IPS DF 6.9 (cell line): ENCODE measurements around the gene MDN1.

ENCODE experiments used
- DNase-seq: peaks from one replicate; pipeline ENCODE4 v3.0.0-alpha.2; 2013; ENCODE audit warnings: low read depth, low spot score
- H3K27ac ChIP-seq: one replicate; pipeline ENCODE4 v1.5.1; 2013; ENCODE audit warnings: low read length, control low read depth
- H3K27me3 ChIP-seq: 2 replicates; pipeline ENCODE4 v1.6.1; 2013; ENCODE audit warnings: mild to moderate bottlenecking, low read length; ENCODE audit not compliant: control insufficient read depth, insufficient read depth
- H3K36me3 ChIP-seq: 2 replicates; pipeline ENCODE4 v1.6.1; 2013; ENCODE audit warnings: low read length; ENCODE audit not compliant: control insufficient read depth, insufficient read depth
- H3K4me1 ChIP-seq: 2 replicates; pipeline ENCODE4 v1.6.1; 2013; ENCODE audit warnings: low read length; ENCODE audit not compliant: control insufficient read depth, insufficient read depth
- H3K4me3 ChIP-seq: 2 replicates; pipeline ENCODE4 v1.5.1; 2013; ENCODE audit warnings: mild to moderate bottlenecking, low read length
- H3K9me3 ChIP-seq: 2 replicates; pipeline ENCODE4 v1.6.1; 2013; ENCODE audit warnings: low read length, inconsistent platforms; ENCODE audit not compliant: control insufficient read depth, insufficient read depth
- WGBS: extraction: QIAGEN DNeasy Blood & Tissue Kit; methylation state at CpG from one replicate; pipeline ENCODE4 v1.1.7; 2013; ENCODE audit warnings: mixed read lengths, missing lambda C conversion rate; ENCODE audit not compliant: insufficient read length, insufficient coverage; 5-methylcytosine and 5-hydroxymethylcytosine counted together

Gene MDN1

GRCh38 chr6:89667872-89668556, 151.6 kb downstream of the MDN1 start:
- Histone ChIP-seq H3K4me3 (no peak overlapping the region), H3K9me3 (no peaks in the 10 kb centered on the region), H3K36me3 (peaks cover 12% of the 10 kb centered on the region; the same call in 1 of the 2 replicates), H3K4me1 (no peaks in the 10 kb centered on the region), H3K27me3 (no peaks in the 10 kb centered on the region), H3K27ac (peak overlapping the region; percentile 89)
- no CpG with 5 or more reads among the region's 5 CpGs for WGBS
- DNase-seq = peak; percentile 54

- peaks cover 26% of the 10 kb centered on the region for H3K36me3 ChIP-seq
Measured at GRCh38 chr6:89662659-89663223, 156.9 kb downstream of the MDN1 start.

GRCh38 chr6:89661559-89661958, 158.0 kb downstream of the MDN1 start:
- Histone ChIP-seq H3K27me3 (no peaks in the 10 kb centered on the region), H3K9me3 (no peaks in the 10 kb centered on the region), H3K27ac (no peak overlapping the region), H3K4me1 (no peaks in the 10 kb centered on the region), H3K4me3 (no peak overlapping the region), H3K36me3 (peaks cover 36% of the 10 kb centered on the region)
- no peak for DNase-seq
- no CpG with 5 or more reads among the region's 1 CpG for WGBS

More at GRCh38 chr6:89662659-89663223, 156.9 kb downstream of the MDN1 start:
- Histone ChIP-seq H3K4me1 (no peaks in the 10 kb centered on the region), H3K9me3 (no peaks in the 10 kb centered on the region), H3K27me3 (no peaks in the 10 kb centered on the region), H3K27ac (no peak overlapping the region), H3K4me3 (no peak overlapping the region)
- WGBS = no CpG with 5 or more reads among the region's 4 CpGs
- no peak for DNase-seq

GRCh38 chr6:89660981-89661380, 158.6 kb downstream of the MDN1 start:
- Histone ChIP-seq H3K4me3 (no peak overlapping the region), H3K9me3 (no peaks in the 10 kb centered on the region), H3K36me3 (peaks cover 39% of the 10 kb centered on the region), H3K27me3 (no peaks in the 10 kb centered on the region), H3K4me1 (no peaks in the 10 kb centered on the region), H3K27ac (no peak overlapping the region)
- DNase-seq = no peak
- WGBS = no CpG with 5 or more reads among the region's 4 CpGs

GRCh38 chr6:89657445-89658158, 162.0 kb downstream of the MDN1 start:
- Histone ChIP-seq H3K27me3 (no peaks in the 10 kb centered on the region), H3K4me1 (no peaks in the 10 kb centered on the region), H3K36me3 (peaks cover 45% of the 10 kb centered on the region), H3K27ac (no peak overlapping the region), H3K4me3 (no peak overlapping the region), H3K9me3 (no peaks in the 10 kb centered on the region)
- DNase-seq = no peak
- WGBS = no CpG with 5 or more reads among the region's 13 CpGs

GRCh38 chr6:89655122-89655521, 164.5 kb downstream of the MDN1 start:
- DNase-seq = no peak
- Histone ChIP-seq H3K27ac (no peak overlapping the region), H3K9me3 (no peaks in the 10 kb centered on the region), H3K4me1 (no peaks in the 10 kb centered on the region), H3K36me3 (peaks cover 38% of the 10 kb centered on the region), H3K27me3 (no peaks in the 10 kb centered on the region), H3K4me3 (no peak overlapping the region)
- no CpG with 5 or more reads among the region's 2 CpGs for WGBS

- Histone ChIP-seq H3K27me3 (no peaks in the 10 kb centered on the region), H3K4me1 (no peaks in the 10 kb centered on the region), H3K27ac (no peak overlapping the region), H3K4me3 (no peak overlapping the region), H3K9me3 (no peaks in the 10 kb centered on the region), H3K36me3 (peaks cover 31% of the 10 kb centered on the region; the same call in 1 of the 2 replicates)
- DNase-seq = no peak
- no CpG with 5 or more reads among the region's 8 CpGs for WGBS
Measured at GRCh38 chr6:89650579-89650978, 169.0 kb downstream of the MDN1 start.

GRCh38 chr6:89649682-89650081, 169.9 kb downstream of the MDN1 start:
- no CpG with 5 or more reads among the region's 1 CpG for WGBS
- Histone ChIP-seq H3K4me3 (no peak overlapping the region), H3K4me1 (no peaks in the 10 kb centered on the region), H3K27me3 (no peaks in the 10 kb centered on the region), H3K27ac (no peak overlapping the region), H3K9me3 (no peaks in the 10 kb centered on the region), H3K36me3 (peaks cover 33% of the 10 kb centered on the region; the same call in 1 of the 2 replicates)
- DNase-seq = no peak

- Histone ChIP-seq H3K27me3 (no peaks in the 10 kb centered on the region), H3K36me3 (peaks cover 38% of the 10 kb centered on the region)
Measured at GRCh38 chr6:89644864-89645263, 174.7 kb downstream of the MDN1 start.

GRCh38 chr6:89643406-89643805, 176.2 kb downstream of the MDN1 start:
- Histone ChIP-seq H3K4me3 (no peak overlapping the region), H3K27me3 (no peaks in the 10 kb centered on the region), H3K27ac (no peak overlapping the region), H3K36me3 (peaks cover 36% of the 10 kb centered on the region), H3K9me3 (no peaks in the 10 kb centered on the region), H3K4me1 (no peaks in the 10 kb centered on the region)
- WGBS = no CpG with 5 or more reads among the region's 3 CpGs
- DNase-seq = no peak

More at GRCh38 chr6:89644864-89645263, 174.7 kb downstream of the MDN1 start:
- no CpG with 5 or more reads among the region's 4 CpGs for WGBS
- Histone ChIP-seq H3K4me3 (no peak overlapping the region), H3K27ac (no peak overlapping the region), H3K9me3 (no peaks in the 10 kb centered on the region), H3K4me1 (no peaks in the 10 kb centered on the region)
- DNase-seq = no peak
